ENCODE results near the gene DNASE2B.

DNASE2B gene, protein sequence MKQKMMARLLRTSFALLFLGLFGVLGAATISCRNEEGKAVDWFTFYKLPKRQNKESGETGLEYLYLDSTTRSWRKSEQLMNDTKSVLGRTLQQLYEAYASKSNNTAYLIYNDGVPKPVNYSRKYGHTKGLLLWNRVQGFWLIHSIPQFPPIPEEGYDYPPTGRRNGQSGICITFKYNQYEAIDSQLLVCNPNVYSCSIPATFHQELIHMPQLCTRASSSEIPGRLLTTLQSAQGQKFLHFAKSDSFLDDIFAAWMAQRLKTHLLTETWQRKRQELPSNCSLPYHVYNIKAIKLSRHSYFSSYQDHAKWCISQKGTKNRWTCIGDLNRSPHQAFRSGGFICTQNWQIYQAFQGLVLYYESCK

DNA sequence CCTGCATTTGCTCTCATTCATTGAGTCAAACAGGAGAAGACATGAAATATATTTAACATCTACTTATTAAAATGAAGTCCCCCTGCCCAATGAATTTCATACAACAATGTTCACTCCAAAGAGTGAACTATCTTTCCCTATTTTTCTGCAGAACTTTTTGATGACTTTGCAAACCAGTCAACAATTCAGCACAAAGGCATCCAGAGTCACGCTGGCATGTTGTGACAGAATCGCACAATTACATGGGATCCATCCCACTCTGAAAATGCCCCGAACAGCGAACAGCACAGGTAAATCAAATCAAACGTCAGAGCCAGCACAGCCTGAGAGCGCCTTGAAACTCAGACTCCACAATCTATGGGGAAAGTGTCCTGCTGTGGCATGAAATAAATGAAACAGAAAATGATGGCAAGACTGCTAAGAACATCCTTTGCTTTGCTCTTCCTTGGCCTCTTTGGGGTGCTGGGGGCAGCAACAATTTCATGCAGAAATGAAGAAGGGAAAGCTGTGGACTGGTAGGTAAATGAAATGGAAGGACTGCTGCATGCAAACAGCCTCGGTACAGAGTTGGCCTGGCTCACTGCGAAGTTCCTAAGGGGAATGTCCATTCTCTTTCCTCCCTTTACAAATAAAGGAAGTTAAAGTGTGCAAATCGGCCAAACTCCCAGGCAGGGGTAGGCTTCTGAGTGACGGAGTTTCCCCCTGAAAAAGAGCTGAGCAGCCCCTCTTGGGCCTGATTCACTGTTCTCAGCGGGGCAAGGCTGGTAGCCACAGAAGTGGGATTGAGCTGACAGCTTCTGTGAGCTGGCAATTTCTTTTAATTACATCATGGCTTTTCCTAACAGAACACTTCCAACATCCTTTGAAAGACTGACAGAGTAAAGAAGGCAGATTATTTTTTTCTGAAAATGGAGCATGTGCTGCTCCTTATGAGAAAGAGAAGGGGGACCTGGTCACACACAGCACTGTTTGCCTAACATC, at the start of gene DNASE2B:
TSS of gene DNASE2B (plus strand) at position 310 of the 981 bp plus-strand sequence. CDS start at position 391, 81 bp downstream.
- DNase-seq (ENCODE audit: insufficient read length, low spot score) (no peak), FAIRE-seq (no peak)

DNA sequence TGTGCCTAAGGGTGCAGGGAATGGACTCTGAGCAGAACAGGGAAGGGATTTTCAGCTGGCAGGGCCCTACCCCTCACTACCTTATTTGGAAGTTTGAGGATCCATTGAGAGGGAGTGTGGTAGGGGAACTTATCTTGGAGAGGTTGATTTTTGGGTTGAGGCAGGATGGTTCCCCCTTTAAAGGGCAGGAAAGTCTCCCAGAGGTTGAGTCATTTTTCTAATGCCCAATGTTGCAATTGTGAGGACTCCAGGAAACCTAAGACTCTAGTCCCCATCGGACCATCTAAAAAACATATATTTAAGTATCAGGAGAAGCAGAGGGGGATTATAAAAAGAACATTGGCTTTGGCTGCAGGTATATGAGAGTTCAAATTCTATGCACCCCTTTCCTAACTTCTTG, 49.5 kb upstream of the DNASE2B start:
- DNase-seq (ENCODE audit: insufficient read length, low spot score) (no peak), FAIRE-seq (no peak)

DNA sequence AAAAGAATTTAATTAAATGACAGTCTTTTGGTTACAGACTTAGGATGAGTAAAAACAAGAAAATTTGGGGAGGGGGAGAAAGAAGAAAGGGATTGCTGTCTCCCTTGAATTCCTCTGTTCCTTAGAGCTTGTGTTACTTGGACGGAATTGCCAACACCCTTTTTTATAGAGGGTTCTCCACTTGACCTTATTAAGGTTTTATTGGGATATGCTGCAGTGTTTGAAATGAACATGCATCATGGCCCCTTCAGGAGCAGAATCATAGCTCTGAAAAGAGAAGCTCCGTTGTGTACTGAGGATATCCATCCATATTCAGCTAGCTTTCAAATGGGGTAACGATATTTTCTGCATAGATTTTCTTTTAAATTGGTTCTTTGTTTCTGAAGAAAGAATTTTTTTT, 48.2 kb upstream of the DNASE2B start:
- FAIRE-seq (no peak), DNase-seq (ENCODE audit: insufficient read length, low spot score) (no peak)

DNA sequence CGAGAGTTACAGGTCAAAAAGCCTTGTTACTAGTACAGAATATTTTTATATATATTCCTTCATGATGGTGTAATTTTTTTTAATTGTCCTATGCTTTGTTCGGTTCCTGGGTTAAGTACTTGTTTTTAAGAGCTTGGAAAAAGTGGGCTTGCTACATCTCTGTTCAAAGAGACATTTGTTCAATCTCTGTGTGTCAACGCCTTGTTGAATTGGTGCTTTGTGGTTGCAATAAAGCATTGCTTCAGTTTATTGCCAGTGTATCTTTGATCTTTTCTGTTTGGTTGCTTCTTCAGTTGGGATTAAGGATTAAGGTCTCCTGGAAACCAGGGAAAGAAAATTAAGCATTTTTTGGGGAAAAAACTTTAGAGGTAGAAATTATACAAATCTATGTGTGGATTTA, 47.7 kb upstream of the DNASE2B start:
- no peak for FAIRE-seq

DNA sequence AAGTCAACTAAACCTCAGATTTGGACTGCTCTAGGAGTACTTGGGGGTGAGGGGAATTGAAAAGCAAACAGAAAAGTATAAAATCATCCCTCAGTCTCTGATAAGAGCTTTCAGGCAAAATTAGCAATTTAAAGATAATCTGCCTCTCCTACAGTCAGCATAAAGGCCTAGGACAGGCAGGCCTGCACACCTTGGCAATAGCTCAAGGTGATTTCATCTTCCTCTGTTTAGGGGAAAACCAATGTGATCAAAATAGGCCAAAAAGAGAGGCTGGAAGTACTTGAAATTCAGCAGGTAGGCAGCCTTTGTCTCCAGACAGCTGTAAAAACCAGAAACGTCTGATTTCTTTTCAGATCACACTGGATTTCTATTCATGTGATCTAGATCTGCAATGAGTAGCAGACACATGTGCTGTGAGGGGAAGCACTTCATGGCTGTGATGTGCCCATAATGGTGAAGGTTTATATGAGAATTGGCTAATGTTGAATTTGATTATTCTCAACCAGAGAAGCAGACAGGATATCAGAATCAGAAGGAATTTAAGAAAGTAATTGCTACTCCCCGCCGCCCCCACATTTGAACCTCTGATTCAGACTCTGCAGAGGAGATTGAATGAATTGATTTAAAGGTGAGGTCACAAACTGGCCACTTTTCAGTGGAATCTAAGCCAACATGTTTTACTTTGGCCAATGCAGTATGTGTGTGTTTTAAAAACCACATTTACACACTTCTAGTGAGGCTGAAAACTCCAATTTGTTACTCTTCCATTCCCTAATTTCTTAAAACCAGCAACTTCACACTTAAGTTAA, 45.8 kb upstream of the DNASE2B start:
- DNase-seq (ENCODE audit: insufficient read length, low spot score), result no peak
- FAIRE-seq, result no peak

More for the DNA sequence above, 47.7 kb upstream of the DNASE2B start:
- no peak for DNase-seq (ENCODE audit: insufficient read length, low spot score)

DNA sequence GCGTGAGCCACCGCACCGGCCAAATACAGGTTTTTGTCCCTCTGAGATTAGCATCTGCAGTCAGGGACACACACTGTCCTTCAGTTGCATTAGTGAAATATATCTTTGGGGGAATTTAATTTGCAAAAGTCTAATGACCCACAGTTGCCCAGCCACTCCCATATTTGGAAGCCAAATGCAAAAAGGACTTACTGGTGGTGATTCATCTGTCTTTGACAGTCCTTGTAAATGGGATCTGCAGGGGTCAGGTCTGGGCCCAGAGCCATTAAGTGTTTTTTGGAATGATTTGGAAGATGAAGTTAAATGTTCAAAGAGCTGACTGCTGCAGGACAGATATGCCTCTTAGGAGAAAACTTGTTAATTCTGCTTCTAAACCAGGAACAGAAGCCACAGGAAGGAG, 44.6 kb upstream of the DNASE2B start:
- no peak for FAIRE-seq

DNA sequence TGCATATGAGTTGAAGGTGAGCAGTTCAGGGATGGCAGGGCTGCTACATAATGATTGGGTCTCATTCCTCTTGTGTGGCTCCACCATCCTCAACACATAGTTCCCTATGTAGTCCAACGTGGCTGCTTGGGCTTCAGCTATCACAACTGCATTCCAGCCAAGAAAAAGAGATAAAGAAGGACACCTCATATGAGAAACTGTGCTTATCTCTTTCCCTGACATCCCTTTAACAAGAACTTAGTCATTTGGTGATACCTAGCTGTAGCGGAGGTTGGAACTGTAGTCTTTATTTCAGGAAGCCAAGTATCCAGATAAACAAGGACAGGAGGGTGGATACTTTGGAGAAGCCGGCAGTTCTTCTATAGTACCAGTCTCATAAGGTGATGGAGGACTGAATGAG, 42.7 kb upstream of the DNASE2B start:
- FAIRE-seq, result no peak
- DNase-seq (ENCODE audit: insufficient read length, low spot score), result no peak

More for the DNA sequence above, 44.6 kb upstream of the DNASE2B start:
- DNase-seq (ENCODE audit: insufficient read length, low spot score), result no peak

DNA sequence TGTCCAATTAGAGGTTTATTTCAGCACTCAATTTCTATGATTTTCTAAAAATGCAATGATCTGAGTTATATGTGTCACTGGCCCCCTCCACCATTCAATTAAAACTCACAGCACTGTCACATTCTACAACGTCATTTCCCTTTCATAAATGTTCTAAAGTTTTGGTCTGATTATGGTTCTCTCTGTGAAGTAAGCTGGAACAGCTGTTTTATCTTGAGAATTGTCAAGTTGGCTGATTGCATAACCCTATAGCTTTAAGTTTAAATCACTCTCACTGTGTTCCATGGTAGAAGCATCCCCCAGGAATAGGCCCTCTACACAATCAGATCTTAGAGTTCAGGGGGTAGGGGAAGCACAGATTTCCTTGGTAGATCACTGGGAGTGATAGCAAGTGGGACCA, 41.4 kb upstream of the DNASE2B start:
- FAIRE-seq (no peak), DNase-seq (ENCODE audit: insufficient read length, low spot score) (no peak)

DNA sequence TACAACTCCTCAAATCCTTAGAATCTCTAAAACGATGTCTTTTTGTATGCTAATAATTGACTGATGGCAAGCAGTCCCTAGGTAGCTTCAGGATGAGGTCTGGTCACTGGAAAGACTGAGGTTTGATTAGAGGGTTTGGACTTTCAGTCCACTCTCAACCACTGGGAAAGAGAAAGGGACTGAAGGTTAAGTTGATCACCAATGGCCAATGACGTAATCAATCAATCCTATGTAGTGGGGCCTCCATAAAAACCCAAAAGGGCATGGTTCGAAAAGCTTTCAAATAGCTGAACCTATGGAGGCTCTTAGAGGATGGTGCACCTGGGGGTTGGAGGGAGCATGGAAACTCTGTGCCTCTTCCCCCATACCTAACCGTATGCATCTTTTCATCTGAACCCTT, 39.6 kb upstream of the DNASE2B start:
- FAIRE-seq, result no peak
- no peak for DNase-seq (ENCODE audit: insufficient read length, low spot score)

DNA sequence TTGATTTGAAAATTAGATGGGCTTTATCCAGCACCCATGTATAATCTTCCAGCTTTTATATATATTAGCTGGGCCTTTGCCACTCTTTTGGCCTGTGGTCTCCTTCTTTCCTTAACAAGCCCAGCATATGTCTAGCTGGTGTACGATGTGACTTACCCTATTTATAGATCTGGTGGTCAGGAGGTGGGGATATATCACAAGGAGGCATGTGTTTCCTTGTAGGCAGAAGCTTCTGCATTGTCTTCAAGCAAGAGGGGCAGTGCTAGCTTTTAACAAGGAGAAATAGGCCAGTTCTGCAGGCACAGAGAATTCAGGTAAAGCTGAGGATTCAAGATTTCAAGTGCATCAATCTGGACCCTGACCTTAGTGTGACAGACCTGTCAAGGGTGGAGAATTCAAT, 38.0 kb upstream of the DNASE2B start:
- FAIRE-seq, result no peak
- no peak for DNase-seq (ENCODE audit: insufficient read length, low spot score)

DNA sequence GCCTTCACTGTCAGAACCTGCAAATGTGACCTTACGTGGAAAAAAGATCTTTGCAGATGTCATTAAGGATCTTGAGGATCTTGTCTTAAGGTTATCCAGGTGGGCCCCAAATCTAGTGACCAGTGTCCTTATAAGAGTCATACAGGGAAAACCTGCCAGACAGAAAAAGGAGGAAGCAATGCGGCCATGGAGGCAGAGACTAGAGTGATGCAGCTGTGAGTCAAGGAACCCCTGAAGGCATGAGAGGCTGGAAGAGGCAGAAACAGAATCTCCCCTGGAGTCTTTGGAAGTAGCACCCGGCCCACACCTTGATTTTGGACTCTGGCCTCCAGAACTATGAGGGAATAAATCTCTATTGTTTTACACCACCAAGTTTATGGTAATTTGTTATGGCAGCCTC, 36.5 kb upstream of the DNASE2B start:
- FAIRE-seq (no peak), DNase-seq (ENCODE audit: insufficient read length, low spot score) (no peak)

DNA sequence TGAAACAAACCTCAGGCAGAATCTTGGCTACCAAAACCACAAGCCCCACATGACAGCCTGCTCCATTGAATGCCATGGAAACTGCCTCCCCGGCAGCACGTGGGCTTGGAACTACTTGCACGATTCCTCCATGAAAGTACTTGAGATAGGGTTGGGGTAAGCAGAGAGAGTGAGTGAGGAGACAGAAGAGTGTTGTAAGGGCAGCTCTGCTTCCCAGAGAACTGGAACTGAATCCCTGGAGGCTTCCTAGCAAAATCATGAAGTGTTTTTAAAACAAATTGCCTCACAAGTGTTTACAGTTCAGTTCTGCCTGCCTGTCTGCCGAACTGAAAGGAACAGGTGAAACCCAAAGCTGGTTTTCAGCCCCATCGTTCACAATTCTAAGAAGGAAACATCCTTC, 35.3 kb upstream of the DNASE2B start:
- no peak for FAIRE-seq

DNA sequence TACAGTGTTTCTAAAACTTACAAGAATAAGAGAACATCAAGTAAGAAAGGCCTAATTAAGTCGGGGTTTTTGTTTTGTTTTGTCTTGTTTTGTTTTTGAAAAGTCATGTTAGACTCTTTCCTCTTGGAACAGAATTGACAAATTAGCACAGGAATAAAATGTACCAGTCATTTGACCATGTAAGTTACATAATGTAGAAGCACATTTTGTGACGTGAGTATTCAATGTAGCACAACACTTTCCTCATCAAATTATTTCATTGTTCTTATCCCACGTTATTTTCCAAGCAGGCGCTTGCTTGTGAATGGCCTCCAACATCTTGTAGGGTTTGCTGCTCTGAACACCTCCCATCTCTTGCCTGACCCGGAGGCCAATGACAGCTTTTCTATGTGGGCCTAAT, 34.7 kb upstream of the DNASE2B start:
- FAIRE-seq, result no peak
- no peak for DNase-seq (ENCODE audit: insufficient read length, low spot score)

More for the DNA sequence above, 35.3 kb upstream of the DNASE2B start:
- DNase-seq (ENCODE audit: insufficient read length, low spot score), result no peak

DNA sequence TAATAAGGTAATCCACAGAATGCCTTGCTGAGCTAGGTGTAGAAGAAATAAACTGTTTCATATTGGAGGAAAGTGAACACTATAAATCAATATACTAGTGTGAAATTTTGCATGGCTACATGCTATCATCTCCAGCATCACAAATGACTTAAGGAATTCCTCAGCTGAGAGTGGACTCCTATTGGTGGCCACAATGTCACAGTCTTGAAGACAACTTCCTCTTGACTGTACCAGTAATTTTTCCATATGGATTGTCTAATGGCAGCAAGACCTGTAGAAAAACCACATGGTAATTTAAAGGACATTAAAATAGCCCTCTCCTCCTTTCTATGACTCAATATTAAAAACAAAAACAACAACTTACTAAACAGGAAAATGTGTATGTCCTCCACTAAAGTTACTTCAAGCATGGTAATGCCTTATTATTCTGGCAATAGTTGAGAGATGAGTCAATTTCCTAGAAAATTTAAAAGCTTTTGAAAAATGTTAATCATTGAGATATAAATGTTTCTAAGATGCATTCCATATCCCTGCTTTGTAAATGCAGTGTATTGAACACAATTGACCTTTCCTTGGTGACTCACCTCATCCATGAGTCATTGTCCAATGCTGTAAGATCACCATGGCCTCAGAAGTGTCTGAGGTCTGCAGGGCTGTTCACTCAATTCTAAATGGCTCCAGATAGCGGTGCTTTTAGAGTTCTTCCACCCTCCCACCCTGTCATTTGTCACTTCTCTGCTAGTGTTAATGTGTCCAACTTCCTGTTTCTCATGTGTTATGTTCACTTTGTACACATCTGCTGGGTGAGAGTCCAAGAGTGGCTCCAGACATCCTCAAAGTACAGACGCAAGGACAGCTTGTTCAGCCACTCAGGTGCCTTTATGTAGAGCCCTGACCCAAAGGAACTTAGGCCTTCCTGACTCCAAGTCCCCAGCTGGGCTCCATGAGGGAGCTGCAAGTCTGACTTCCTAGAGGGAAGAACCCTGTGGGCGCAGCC, 32.8 kb upstream of the DNASE2B start:
- no peak for FAIRE-seq
- DNase-seq (ENCODE audit: insufficient read length, low spot score), result no peak

DNA sequence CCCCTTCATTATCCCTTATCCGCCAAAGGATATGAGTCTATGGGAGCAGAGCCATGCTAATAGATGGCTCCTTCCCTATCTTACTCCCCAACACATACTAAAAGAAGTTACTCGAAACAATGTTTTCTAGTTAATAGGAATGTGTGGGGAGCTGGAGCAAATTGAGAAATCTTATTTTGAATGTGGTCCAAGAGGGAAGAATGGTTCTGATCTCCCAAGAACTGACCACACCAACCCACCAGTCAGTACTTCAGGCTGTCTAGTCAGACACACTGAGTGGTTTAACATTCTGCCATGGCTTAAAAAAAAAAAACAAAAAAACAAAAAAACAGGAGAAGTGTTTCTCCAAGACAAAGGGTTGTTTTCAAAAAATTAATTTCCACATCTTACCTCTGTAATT, 31.5 kb upstream of the DNASE2B start:
- FAIRE-seq (no peak), DNase-seq (ENCODE audit: insufficient read length, low spot score) (no peak)

DNA sequence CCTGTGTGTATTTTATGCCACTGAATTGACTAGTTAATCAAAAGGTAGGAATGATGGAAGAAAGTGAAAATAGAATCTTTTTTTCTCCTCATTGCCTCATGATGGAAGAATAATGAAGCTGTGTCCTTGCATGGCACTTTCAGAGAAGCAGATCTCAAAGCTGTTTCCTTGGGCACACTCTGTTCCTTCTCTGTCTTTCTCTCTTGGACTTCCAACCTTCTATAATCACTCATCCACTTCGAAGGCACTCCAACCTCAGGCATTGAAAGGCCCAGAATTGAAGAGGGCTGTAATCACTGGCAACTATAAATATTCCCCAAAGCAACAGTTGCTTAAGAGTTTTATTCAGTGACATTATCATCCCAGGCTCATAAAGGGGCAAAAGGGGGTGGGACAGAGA, 31.1 kb upstream of the DNASE2B start:
- no peak for DNase-seq (ENCODE audit: insufficient read length, low spot score)
- FAIRE-seq, result no peak

DNA sequence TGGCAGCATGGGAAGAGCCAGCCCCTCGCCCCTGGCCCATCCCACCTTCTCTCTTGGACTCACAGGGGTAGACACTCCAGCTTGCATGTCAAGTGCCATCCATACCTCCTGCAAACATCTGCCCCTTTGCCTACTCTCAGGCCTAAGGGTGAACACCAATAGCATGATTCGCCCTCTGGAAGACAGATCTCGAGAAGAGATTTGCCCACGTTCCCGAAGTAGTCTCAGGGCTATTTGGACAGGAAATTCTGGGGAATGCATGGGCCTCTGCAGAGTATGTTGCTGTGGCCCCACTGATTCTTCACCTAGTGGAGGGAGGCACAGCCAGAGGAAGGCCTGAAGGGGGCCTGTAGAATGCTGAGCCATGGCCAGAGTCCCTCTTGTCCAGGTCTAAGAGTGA, 29.8 kb upstream of the DNASE2B start:
- no peak for FAIRE-seq
- DNase-seq (ENCODE audit: insufficient read length, low spot score), result no peak

DNA sequence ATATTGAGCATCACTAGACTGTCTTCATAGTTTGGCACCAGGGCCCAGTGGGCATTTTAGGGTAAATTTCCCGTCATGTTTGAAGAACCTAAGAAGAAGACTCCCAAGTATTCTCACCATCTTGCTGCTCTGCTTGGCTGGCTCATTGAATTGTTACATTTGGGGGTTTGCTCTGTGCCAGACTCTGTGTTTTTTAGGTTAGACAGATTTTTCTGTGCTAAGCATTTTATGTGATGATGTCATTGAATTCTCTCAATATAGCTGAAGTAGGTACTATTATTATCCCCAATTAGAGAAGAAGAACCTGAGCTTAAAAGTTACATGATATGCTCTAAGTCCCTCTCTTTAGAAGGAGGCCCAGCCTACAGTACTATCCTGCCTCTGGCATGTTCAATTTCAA, 28.0 kb upstream of the DNASE2B start:
- no peak for DNase-seq (ENCODE audit: insufficient read length, low spot score)
- FAIRE-seq, result no peak

DNA sequence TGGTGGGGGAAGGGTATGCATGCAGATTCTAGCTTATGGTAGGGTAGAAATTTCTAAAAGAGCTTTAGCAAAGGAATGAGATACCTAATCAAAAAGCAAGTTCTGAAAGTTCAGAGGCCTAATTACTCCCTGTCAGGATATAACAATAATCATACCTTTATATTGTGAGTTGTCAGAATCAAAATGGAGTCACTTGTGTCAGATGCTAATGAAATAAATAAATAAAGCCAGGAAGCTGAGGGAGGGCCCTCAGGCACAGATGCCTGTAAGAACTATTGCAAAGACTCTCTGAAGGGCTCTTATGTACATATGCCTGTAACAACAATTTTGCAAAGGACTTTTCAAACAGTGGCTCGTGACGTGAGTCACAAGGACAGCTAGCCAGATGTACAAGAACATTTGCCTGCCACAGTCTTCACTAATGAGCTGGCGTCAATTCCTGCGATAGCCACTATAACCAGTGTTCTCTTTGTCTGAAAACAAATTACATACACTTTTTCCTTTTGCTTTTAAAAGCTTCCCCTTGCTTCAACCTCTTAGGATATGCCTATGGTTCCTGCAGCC, 27.4 kb upstream of the DNASE2B start:
- DNase-seq (ENCODE audit: insufficient read length, low spot score), result no peak
- no peak for FAIRE-seq
